HL-60 (cell line): ENCODE results near the gene DDX5.

Experiments used
- DNase-seq, 2 experiments: peaks; one replicate each; pipeline ENCODE4 v3.0.0-alpha.2; 2010 to 2020; ENCODE audit warnings: low read depth in 1 of 2, low spot score in 1 of 2
- H3K27ac ChIP-seq: fragments of 250-450 bp; sonication (Bioruptor Pico); replicated peaks from 2 replicates; pipeline ENCODE4 v1.5.1; 2020; ENCODE audit warnings: mild to moderate bottlenecking, moderate library complexity
- H3K27me3 ChIP-seq: fragments of 250-450 bp; sonication (Bioruptor Pico); 2 replicates; pipeline ENCODE4 v1.5.1; 2021; ENCODE audit warnings: mild to moderate bottlenecking, moderate library complexity; ENCODE audit not compliant: insufficient read depth, poor library complexity, severe bottlenecking
- H3K4me3 ChIP-seq: replicated peaks from 2 replicates; pipeline ENCODE4 v1.5.1; 2011; ENCODE audit warnings: mild to moderate bottlenecking, control low read depth, low read length; ENCODE audit not compliant: insufficient read depth
- CTCF ChIP-seq: IDR thresholded peaks from one replicate; pipeline ENCODE4 v1.5.1; 2011; ENCODE audit warnings: low read length, control low read depth, inconsistent platforms; ENCODE audit not compliant: insufficient read depth
- GABPA ChIP-seq: IDR thresholded peaks from 2 replicates; pipeline ENCODE4 v1.6.1; 2012; ENCODE audit warnings: low read depth
- POLR2AphosphoS5 ChIP-seq: IDR thresholded peaks from 2 replicates; pipeline ENCODE4 v1.6.1; 2012; ENCODE audit warnings: low read depth
- REST ChIP-seq: IDR thresholded peaks from 2 replicates; pipeline ENCODE4 v1.6.1; 2012; ENCODE audit warnings: low read depth; ENCODE audit not compliant: insufficient replicate concordance
- SPI1 ChIP-seq: IDR thresholded peaks from 2 replicates; pipeline ENCODE4 v1.6.1; 2012; ENCODE audit warnings: low read depth, mild to moderate bottlenecking, borderline replicate concordance

The DDX5 gene

GRCh38 chr17:64529221-64529620 lies 23.1 kb upstream of the DDX5 start:
- H3K4me3 ChIP-seq: no peak overlapping the region
- H3K27ac ChIP-seq: no peak overlapping the region
- no peak for DNase-seq
- TF ChIP-seq REST (no peak), GABPA (no peak), SPI1 (no peak), CTCF (no peak), POLR2AphosphoS5 (no peak)
- H3K27me3 ChIP-seq: no peaks in the 10 kb centered on the region

GRCh38 chr17:64527914-64528313 lies 21.8 kb upstream of the DDX5 start:
- no peak for DNase-seq
- Histone ChIP-seq H3K27me3 (no peaks in the 10 kb centered on the region), H3K4me3 (no peak overlapping the region), H3K27ac (no peak overlapping the region)
- TF ChIP-seq REST (no peak), POLR2AphosphoS5 (no peak), CTCF (no peak), SPI1 (no peak), GABPA (no peak)

- no peak overlapping the region for H3K4me3 ChIP-seq
- H3K27ac ChIP-seq: no peak overlapping the region
- TF ChIP-seq GABPA (no peak), CTCF (no peak), SPI1 (no peak), REST (no peak), POLR2AphosphoS5 (no peak)
- no peaks in the 10 kb centered on the region for H3K27me3 ChIP-seq
- peak in 1 of 2 experiments; percentile 34 for DNase-seq
Measured at GRCh38 chr17:64520359-64520758, 14.3 kb upstream of the DDX5 start.
